Activated CD4-positive, alpha-beta T cell treated with anti-CD3 and anti-CD28 coated beads for 48 hours (primary cell): ENCODE results near the gene ZCWPW2.

Experiments
- DNase-seq: peaks from one replicate; pipeline ENCODE4 v3.0.0-alpha.2; 2020

Gene ZCWPW2

DNA sequence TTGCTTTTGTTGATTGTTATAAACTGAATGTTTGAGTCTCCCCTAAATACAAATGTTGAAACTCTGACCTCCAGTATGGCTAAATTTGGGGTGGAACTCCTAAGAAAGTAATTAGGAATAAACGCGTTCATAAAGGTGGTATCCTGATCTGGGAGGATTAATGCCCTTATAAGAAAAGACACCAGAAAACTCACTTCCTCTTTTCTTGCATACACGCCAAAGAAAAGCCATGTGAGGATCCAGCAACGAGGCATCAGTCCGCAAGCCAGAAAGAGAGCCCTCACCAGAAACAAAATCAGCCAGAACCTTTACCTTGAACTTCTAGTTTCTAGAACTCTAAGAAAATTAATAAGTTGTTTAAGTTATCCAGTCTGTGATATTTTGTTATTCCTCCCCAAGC lies 37.5 kb downstream of the ZCWPW2 start:
- DNase-seq = no peak

DNA sequence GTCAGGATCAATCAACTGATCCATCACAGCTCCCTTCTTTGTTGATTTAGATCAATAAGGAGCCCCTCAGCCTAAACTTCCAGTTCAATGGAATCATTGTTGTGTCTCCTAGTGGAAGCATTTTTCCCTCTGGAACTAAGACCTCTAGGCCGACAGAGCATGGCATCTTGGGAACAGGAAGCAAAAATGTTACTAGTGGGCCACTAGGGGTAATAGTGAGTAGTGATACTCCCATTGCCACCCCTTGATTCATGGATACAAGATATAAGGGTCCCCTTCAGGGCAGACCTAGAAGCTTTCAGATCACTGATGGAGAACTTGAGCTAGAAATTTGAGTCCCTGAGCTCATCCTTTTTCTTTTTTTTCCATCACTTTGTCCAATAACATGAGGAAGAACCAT lies 40.5 kb downstream of the ZCWPW2 start:
- DNase-seq = no peak

DNA sequence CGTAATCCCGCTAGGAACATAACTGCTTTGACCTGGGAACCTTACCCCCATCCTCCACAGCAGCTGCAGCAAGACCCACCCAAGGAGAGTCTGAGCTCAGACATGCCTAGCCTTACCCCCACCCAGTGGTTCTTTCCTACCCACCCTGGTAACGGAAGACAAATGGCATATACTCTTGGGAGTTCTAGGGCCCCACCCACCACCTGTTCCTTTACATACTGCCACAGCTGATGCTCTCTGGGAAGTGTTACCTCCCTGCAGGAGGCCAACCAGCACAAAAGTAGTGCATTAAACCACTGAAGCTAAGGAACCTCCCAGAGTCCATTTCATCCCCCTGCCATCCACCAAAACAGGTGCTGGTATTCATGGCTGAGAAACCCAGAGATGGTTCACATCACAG lies 50.7 kb downstream of the ZCWPW2 start:
- DNase-seq = no peak

DNA sequence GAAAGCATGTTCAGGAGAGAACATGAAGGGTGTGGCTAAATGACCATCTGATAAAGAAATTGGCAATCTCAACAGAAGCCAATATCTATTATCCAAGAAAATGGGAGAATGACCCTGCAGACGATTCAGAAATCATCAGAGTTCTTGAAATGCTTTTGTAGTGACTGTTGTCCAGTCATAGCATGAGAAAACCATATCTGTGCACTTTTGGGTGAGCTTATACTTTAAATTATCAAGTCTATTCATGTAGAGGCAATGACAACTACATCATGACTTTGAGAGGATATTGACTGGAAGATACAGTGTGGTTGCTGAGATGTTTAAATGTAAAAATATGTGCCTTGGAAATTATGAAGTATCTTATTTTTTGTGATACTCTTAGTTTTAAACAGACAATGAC lies 57.7 kb downstream of the ZCWPW2 start:
- DNase-seq = no peak

DNA sequence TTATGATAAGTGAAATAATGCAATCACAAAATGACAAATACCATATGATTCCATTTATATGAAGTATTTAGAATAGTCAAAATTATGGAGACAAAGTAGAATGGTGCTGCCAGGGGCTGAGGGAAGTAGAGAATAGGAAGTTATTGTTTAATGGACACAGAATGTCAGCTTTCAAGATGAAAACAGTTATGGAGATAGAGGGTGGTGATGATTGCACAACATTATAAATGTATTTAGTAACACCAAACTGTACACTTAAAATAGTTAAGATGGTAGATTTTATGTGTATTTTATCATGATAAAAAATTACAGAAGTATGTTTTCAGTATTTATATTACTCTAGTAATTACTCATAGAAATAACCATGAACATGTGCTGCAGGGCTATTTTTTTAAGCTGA lies 100.9 kb downstream of the ZCWPW2 start:
- DNase-seq = no peak

DNA sequence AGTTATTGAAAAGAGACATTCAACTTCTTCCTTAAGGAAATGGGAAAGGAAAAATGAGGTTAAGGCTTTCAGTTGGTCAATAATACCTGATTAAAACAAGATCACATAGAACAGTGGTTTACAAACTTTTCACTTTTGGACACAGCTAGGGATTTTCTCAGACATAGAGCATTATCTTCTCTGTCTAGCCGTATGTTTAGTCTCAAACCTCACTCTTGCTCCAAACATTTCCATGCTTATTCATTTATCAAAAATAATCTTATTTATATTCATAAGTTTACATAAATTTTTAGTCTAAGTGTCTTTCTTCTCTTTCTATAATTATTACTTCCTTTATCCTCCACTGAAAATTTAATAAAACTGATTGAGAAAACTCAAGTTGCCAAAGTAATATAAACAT lies 114.3 kb downstream of the ZCWPW2 start:
- no peak for DNase-seq

DNA sequence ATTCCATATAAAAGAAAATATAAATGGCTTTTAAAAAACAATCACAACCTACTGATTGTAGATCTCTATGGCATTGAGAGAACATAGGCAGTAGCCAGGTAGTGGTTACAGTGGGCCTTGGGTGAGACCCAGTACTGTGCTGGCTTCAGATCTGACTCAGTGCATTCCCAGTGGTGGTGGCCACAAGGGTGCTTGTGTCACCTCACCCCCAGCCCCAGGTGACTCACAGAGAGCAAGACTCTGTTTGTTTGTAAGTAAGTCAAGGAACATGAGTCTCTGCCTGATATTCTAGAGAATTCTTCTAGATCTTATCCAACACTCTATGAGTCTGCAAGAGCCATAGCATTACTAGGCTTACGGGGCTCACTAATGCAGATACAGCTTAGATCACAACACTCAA lies 118.9 kb downstream of the ZCWPW2 start:
- DNase-seq = peak; percentile 3

DNA sequence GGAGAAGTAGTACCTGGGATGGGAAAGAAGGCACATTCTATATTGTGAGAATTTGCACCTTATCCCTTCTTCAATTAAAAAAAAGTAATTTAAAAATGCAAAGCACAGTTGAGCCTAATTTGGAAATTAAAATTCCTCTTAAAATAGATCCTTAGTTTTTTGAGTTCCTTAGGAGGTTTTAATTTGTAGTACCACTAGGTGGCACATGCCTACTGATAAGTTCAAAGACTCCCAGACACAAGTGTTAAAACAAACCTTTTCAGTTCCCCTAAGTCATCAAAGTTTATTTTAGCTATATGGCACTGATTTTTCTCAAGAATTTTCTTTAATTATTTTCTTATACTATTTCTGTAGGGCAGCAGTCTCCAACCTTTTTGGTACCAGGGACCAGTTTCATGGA lies 127.7 kb downstream of the ZCWPW2 start:
- DNase-seq = no peak

DNA sequence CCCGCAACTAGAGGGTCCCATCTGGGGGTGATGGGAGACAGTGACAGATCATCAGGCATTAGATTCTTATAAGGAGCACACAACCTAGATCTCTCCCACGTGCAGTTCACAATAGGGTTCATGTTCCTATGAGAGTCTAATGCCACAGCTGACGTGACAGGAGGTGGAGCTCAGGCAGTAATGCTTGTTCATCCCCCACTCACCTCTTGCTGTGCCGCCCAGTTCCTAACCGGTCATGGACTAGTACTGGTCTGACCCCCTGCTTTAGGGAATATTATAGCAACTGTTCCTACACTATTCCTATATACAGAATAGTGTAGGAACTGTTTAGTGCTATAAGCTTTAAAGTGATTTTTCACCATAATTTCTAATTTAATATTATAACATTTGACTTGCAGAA lies 128.2 kb downstream of the ZCWPW2 start:
- DNase-seq = no peak

DNA sequence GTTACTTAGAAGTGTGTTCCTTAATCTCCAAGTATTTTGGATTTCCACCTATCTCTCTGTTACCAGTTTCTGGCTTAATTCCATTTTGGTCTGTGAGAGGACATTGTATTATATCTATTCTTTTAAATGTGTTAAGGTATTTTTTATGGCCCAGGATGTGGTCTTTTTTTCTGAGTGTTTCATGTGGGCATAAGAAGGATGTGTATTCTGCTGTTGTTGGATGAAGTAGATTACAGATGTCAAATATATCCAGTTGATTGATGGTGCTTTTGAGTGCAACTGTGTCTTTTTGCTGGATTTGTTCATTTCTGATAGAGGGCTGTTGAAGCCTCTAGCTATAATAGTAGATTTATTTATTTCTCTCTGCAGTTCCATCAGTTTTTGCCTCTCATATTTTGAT lies 136.6 kb downstream of the ZCWPW2 start:
- DNase-seq = no peak

DNA sequence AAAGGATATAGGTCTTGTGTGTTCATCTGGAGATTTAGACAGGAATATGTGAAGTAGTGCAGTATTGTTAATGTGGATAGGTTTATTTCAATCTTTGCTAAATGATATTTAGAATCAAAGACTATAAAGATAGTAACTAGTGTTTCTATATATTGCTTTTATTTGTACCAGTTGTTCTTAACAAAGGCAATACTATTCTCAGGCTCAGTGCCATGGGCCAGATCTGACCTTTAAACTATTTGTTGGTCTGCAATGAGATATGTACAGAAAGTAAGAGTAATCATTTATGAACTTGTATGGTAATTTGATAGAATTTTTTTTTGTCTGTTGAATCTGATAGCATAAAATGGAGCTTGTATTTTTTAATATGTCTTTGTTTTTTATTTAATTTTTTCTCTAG lies 146.8 kb downstream of the ZCWPW2 start:
- no peak for DNase-seq

DNA sequence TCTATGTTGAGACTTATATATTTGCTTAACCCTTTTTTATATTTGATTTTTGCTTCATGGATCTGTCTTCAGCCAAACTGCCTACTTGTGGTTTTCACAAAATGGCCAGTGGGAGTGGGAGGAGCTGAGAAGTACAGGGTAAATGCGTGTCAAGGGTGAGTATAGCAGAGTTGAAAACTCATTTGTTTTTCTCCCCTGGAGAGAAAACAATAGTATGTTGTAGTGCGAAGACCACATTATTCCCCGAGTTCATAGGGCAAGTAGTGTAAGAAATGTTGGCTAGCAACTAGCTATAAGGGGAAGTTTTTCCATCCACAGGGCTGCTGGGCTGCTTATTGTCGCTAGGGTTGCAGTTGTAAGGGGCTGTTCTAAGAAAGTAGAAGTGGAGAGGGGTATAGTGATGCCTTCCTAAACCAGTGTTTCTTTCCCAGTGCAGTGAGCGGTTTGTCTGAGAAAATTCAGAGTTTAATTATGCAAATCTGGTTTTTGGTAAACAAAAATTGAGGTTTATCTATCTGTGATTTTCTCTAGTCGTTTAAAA lies 153.9 kb downstream of the ZCWPW2 start:
- DNase-seq = no peak

DNA sequence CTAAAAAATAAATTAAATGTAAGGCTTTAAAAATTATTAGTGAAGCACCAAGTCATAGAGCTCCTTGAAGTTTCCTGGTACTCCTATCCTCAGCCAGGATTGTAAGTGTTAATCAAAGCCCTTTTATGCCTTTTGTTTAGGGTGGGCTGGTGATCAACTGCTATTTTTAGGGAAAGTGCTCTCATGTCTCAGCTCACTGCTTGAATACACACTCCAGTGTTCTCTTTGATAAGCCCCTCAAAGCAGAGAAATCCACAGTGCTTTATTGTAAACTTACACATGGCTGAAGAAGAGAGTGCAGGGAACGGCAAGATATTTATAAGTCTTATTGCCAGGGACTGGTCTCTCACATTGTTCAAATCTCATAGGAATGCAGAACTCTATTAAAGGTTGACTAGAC lies 156.5 kb downstream of the ZCWPW2 start:
- DNase-seq = no peak

DNA sequence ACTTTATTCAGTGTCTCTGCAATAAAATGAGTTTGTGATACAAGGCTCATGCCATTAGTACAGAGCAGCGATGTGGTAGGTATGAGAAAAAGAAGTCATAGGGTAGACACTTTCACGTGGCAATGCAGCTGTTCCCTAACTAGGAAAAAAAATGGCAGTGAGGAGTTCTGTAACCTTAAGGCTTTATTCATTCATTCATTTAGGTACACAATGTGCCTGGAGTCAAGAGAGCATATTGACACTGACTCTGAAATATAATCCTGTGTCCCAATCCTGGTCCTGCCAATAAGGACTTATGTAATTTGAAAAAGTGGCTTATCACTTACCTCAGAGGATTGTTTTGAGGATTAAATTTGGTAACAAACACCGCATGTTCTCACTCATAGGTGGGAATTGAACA lies 173.1 kb downstream of the ZCWPW2 start:
- no peak for DNase-seq

DNA sequence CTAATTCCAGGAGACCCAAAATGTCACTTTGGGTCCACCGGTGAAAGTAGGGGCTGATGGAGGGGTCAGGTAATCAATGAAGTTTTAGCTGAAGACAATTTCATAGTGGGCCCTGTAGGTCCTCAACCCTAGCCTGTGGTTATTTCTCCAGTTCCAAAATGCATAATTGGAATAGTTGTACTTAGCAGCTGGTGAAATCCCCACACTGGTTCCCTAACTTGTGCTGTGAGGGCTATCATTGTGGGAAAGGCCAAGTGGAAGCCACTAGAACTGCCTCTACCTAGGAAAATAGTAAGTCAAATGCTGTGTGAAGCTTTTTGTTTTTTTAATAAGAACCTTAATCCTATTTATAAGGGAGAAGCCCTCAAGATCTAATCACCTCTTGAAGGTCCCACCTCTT lies 193.8 kb downstream of the ZCWPW2 start:
- DNase-seq = no peak

DNA sequence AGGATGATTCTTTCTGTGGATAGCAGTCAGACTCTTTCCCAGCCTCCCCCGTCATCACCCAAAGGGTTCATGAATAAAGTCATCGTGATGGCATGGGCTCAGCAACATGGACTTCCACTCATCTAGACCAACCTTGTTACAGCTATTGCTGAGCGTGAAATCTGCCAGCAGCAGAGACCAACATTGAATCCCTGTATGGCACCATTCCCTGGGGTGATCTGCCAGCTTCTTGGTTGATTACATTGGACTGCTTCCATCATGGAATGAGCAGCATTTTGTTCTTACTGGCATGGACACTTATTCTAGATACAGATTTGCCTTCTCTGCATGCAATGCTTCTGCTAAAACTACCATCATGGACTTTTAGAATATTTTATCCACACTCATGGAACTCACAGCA lies 195.7 kb downstream of the ZCWPW2 start:
- DNase-seq = no peak

DNA sequence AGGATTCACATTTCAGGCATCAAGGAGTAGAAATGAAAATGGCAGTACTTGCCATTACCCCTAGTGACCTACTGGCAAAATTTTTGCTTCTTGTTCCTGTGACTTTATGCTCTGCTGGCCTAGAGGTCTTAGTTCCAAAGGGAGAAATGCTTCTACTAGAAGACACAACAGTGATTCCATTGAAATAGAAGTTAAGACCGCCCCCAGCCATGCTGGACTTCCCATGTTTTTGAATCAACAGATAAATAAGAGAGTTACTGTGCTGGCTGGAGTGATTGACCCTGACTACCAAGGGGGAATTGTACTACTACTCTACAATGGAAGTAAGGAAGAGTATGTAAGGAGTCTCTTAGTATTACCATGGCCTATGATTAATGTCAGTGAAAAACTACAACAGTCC lies 196.3 kb downstream of the ZCWPW2 start:
- no peak for DNase-seq

DNA sequence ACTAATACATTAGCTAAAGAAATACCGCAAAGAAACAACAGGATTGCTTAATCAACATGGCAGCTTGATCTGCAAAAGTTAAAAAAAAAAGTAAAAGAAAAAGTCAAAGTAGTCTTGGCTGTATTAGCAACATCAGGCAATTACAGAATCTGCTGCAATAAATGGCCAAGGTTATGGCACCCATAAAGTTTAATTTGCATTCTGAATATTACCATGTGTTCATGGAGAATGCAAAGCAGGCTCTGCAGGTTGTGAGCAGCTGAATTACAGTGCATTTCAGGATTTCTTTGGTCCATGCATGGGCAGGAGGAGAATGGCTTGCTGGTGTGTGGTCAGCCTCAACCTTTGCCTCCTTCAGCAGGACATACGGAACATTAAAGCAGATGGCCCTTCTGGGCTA lies 199.2 kb downstream of the ZCWPW2 start:
- DNase-seq = no peak

DNA sequence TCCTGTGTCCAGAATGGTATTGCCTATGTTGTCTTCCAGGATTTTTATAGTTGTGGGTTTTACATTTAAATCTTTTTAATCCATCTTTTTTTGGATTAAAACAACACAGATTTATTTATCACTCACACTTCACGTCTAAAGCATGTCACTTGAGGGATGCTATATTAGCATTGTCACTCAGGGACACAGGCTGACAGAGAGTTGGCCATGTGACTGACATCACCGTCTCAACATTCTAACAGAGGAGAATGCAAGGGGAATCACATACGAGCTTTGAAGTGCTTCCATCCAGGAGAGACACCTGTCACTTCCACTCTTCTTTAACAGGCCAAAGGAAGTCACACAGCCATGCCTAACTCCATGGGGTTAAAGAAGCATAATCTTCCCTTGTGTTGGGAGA lies 204.7 kb downstream of the ZCWPW2 start:
- DNase-seq = no peak

DNA sequence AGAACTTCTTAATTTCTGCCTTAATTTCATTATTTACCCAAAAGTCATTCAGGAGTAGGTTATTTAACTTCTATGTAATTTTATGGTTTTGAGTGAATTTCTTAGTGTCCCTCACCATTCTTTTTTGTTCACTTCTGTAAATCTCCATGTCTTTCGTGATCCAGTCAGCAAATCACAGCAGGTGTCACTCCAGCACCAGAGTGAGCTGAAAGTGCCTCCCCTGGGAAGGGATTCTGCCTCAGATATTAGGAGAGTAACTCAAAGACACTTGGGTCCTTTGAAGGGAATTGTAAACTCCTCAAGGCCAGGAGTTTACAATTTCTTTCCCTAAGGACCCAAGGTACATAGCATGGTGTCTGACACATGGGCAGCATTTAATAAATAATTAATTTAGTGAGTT lies 207.7 kb downstream of the ZCWPW2 start:
- DNase-seq = no peak

DNA sequence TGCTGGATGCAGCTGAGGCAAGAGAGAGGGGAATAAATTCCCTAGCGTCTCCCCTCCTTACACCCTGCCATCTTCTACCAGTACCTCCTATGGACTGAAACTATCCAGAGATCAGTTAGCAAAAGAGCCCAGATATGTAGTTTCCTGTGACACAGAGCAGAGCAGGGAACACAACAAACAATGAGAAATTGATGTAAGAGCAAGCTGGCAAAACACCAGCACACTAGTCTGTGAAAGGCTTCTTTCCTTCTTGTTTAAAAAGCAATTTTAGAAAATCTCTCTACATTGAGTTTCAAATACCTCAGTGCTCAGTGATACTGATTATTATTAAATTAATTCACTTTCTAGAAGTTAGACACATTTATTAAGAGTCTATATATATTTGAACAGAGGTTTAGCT lies 215.7 kb downstream of the ZCWPW2 start:
- no peak for DNase-seq

DNA sequence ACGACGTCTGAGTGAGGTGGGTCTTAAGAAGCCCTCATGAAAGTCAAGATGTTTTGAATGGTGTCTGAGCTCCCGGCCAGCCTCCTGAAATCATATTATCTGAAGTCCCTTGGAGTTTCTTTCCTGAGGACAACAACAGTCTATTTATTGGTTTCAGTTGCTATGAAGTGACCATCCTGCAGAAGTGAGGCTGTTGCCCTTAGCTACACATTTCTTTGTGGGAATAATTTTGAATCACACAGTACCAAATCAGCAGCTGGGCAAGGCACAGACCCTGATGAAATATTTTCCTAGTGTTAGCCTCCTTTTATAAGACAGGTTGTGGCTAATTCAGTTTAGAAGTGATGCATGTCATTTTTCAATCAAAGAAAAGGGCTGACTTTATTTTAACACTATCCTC lies 220.8 kb downstream of the ZCWPW2 start:
- no peak for DNase-seq

DNA sequence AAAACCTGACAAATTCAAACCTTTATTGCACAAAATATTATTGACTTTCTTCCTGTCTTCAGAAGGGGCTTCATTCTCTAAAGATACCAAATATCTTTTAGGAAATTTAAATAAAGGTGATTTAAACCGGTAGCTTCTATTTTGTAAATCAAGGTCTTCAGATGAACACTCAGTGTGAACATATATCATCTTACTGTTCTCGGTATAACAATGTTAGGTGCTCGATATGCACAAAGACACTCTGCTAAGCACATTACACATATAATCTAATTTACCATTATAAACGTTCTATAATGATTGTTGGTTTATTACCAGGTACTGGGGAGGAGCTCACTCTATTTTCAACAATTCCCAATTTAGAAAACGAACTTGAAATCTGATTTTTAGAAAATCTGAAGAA lies 225.5 kb downstream of the ZCWPW2 start:
- DNase-seq = no peak

DNA sequence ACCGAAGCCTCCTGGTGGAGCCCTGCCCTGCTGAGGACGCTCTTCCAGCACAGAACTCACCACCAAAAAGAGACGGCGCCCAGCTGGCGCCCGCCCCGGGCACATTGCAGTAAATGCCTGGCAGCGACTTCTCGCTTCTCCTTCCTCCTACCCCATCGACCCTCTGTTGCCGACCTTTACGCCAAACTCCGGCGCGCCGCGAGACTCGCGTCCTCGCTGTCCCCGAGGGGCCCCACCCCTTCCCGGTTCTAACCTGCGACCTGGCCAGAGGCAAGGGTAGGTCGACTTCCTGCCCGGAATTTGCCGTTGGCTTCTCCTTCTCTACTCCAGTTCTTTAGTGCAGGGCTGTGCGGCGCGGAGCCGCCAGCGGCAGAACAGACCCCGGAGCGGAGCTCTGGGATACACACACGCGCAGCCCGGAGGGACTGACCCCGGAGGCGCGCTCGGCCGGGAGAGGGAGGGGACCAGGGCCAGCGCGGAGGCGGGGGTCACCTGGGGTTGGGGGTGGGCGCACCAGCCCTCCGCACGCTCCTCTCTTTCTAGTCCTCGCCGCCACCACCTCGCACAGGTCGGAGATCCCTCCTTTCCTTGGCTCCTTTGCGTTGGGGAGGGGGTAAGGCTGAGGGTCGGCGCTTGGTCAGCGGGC lies 226.7 kb downstream of the ZCWPW2 start:
- peak; percentile 1 for DNase-seq
